Activated T-helper 1 cell treated with anti-CD3 and anti-CD28 coated beads, Interleukin-2, amount 50 U/mL, for 16 hours (primary cell): Measurements from ENCODE around the gene FRAT2.
"Not testable (repeated sequence)": the region's sequence is repeated elsewhere in the genome, so short reads cannot be mapped to it uniquely, and the experiment has no call there.

Source experiments
- DNase-seq, 2 donors: peaks; one replicate each; pipeline ENCODE4 v3.0.0-alpha.2; 2020; ENCODE audit warnings: low read depth in 1 of 2, low spot score in 1 of 2

Gene FRAT2

DNA sequence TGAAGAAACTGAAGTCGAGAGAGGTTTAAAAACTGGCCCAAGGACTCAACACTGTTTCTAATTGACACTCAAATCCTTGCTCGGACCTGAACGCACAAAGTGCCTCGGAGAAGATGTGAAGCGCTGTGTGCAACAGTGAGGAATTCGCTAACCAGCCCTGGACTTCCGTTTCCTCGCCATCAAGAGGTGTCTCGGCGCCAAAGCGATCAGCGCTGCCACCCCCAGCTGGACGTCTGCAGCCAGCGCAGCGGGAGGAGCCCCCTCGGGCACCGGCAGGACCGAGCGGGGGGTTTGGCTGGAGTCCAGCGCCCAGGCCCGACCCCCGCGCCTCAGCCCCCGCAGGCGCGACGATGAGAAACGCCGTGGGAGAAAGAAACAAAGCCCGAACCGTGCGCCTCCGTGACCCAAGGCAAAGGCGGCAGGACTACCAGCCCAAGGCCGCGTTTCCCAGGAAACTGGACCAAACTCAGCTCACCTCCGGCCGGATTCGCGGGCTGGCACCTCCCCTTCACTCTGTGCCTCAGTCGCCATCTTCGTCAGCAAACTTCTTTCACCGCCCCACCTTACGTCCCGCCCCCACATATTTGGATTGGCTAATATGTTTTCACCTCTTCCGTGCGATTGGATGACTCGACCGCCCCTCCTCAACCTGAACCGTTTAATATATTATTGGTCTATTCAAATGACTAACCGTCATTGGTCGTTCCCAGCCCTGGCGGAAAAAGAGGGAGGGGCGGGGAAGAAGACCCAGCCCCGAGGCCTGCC is 42.2 kb downstream of the FRAT2 start, which contains the start of gene ARHGAP19:
ARHGAP19 (minus strand) TSS at position 541 of the 765 bp plus-strand sequence; CDS start at position 531, 10 bp downstream.
- DNase-seq, result peak; percentile 76 to 84

DNA sequence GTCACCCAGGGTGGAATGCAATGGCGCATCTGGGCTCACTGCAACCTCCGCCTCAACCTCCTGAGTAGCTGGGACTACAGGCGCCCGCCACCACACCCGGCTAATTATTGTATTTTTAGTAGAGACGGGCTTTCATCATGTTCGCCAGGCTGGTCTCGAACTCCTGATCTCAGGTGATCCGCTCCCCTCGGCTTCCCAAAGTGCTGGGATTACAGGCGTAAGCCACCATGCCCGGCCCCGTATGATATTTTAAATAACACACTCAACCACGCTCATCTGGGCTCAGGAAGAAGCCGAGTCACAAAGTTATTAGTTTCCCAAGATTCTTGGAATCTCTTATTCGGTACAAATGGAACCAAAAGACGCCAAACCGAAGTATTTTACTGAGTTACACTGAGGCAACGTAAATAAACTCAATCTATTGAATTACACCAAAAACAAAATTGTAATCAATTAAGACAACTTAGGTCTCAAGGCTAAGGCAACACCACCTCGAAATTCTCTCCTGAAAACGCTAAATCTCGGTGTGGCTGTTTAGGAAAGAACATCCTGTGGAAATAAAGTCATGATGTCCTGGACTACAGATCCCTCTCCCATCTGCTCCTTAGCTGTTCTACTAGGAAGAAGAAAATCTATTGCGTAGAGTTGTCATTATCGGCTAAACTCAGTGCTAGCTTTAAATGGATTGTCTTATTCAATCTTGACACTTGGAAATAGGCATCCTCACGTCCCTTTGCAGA is 43.0 kb downstream of the FRAT2 start:
- no peak for DNase-seq

DNA sequence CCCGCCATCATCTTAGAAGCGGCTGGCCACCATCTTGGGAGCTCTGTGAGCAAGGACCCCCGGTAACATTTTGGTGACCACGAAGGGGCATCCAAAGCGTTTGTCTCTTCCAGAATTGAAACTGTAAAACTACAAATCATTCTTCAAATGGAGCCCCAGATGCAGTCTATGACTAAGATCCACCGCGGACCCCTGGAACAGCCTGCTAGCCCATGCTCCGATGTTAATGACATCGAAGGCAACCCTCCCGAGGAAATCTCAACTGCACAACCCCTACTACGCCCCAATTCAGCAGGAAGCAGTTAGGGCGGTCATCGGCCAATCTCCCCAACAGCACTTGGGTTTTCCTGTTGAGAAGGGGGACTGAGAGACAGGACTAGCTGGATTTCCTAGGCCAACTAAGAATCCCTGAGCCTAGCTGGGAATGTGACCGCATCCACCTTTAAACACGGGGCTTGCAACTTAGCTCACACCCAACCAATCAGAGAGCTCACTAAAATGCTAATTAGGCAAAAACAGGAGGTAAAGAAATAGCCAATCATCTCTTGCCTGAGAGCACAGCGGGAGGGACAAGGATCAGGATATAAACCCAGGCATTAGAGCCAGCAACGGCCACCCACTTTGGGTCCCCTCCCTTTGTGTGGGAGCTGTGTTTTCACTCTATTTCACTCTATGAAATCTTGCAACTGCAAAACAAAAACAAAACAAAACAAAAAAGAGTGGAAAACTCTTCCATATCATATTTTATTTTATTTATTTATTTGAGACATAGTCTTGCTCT is 43.8 kb downstream of the FRAT2 start:
- not testable (repeated sequence) for DNase-seq

DNA sequence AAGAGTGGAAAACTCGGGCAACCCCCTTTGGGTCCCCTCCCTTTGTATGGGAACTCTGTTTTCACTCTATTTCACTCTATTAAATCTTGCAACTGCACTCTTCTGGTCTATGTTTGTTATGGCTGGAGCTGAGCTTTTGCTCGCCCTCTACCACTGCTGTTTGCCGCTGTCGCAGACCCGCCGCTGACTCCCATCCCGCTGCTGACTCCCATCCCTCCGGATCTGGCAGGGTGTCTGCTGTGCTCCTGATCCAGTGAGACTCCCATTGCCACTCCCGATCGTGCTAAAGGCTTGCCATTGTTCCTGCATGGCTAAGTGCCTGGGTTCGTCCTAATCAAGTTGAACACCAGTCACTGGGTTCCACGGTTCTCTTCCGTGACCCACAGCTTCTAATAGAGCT is 44.5 kb downstream of the FRAT2 start:
- not testable (repeated sequence) for DNase-seq
